Vagina (tissue), 2 donors: ENCODE results near the gene ARHGAP10. TPM values are rescaled to one million over a fixed set of nuclear protein-coding genes. Genes with fewer than 3 reads are reported as not detected.

Experiments used
- DNase-seq, 2 donors: peaks; one replicate each; pipeline ENCODE4 v3.0.0-alpha.2; 2017; ENCODE audit errors: extremely low spot score in 2 of 2
- H3K27ac ChIP-seq: fragments of 200-600 bp; sonication (generic); one replicate; pipeline ENCODE4 v1.5.1; 2019
- H3K27me3 ChIP-seq: fragments of 200-600 bp; sonication (generic); one replicate; pipeline ENCODE4 v1.5.1; 2019
- H3K36me3 ChIP-seq, 2 donors: fragments of 200-600 bp; sonication (generic); one replicate each; pipeline ENCODE4 v1.5.1; 2017 to 2019
- H3K4me1 ChIP-seq: fragments of 200-600 bp; sonication (generic); one replicate; pipeline ENCODE4 v1.5.1; 2019
- H3K4me3 ChIP-seq, 2 donors: fragments of 200-600 bp; sonication (generic); 1 replicate in 1 of 2; 2 replicates in 1 of 2; pipeline ENCODE4 v1.5.1; 2016 to 2019
- H3K9me3 ChIP-seq: fragments of 200-600 bp; sonication (generic); one replicate; pipeline ENCODE4 v1.5.1; 2019
- POLR2A ChIP-seq, 2 donors: fragments of 450-650 bp; IDR thresholded peaks; one replicate each; pipeline ENCODE4 v1.6.1; 2017; ENCODE audit warnings: antibody characterized with exemption in 2 of 2, mild to moderate bottlenecking in 2 of 2, moderate library complexity in 2 of 2
- POLR2AphosphoS5 ChIP-seq, 2 donors: sonication (generic); formaldehyde crosslinking; IDR thresholded peaks; one replicate each; pipeline ENCODE4 v1.9.0; 2017; ENCODE audit warnings: antibody characterized with exemption in 2 of 2, mild to moderate bottlenecking in 2 of 2, low read depth in 1 of 2; ENCODE audit not compliant: insufficient read depth in 1 of 2
- intact Hi-C: fragments of 100-400 bp; cut with DNase I; formaldehyde crosslinking; loops from one replicate; pipeline ENCODE4 v1.15.1; 2023
- total RNA-seq: library from RNA; depleted of rRNA; stranded (reverse); fragments of >200 nt; gene quantifications from one replicate; pipeline ENCODE4 v1.2.3, GENCODE V29; 2016
- TF ChIP-seq, protein P1 (sequence below), 3 experiments: fragments of 450-650 bp in 2 of 3; fragments of 200-600 bp in 1 of 3; sonication (generic) in 1 of 3; IDR thresholded peaks; one replicate each; pipeline ENCODE4 v1.5.1; 2017 to 2019; ENCODE audit warnings: antibody characterized with exemption in 3 of 3, mild to moderate bottlenecking in 2 of 3, moderate library complexity in 2 of 3

The ARHGAP10 gene
- total RNA-seq, 1 donor from 2014 or later, result 55.5 TPM

GRCh38 chr4:147760176-147760575 is 28.3 kb downstream of the ARHGAP10 start:
- H3K4me1 ChIP-seq, result peaks cover 13% of the 10 kb centered on the region

DNA sequence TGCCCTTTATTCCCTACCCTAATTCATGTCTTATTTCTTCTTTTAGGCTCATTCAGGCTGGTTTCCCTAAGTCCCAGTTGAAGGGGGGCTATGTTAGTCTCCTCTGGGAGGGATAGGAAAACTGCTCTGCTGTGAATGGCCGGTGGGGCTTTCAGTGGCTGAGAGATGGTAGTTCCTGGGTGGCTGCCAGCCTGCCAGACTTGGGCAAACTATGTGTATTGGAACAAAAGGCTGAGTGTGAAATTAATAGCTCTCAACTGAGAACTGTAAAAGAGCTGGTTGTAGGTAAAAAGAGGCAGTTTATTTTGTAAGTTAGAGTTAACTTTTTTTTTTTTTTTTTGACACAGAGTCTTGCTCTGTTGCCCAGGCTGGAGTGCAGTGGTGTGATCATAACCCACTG is 28.8 kb downstream of the ARHGAP10 start:
- no peak overlapping the region for H3K4me3 ChIP-seq
- no peaks in the 10 kb centered on the region for H3K9me3 ChIP-seq
- H3K36me3 ChIP-seq, result no peaks in the 10 kb centered on the region
- H3K27ac ChIP-seq, result no peak overlapping the region
- no peaks in the 10 kb centered on the region for H3K27me3 ChIP-seq
- peaks cover 8% of the 10 kb centered on the region for H3K4me1 ChIP-seq
- no peak for DNase-seq
- intact Hi-C loops, result no loop called here
- TF ChIP-seq POLR2AphosphoS5 (IDR thresholded peaks at IDR 0.05; ENCODE audit: insufficient read depth in 1 of 2, low read depth in 1 of 2), result no peak
- TF ChIP-seq, protein P1, sequence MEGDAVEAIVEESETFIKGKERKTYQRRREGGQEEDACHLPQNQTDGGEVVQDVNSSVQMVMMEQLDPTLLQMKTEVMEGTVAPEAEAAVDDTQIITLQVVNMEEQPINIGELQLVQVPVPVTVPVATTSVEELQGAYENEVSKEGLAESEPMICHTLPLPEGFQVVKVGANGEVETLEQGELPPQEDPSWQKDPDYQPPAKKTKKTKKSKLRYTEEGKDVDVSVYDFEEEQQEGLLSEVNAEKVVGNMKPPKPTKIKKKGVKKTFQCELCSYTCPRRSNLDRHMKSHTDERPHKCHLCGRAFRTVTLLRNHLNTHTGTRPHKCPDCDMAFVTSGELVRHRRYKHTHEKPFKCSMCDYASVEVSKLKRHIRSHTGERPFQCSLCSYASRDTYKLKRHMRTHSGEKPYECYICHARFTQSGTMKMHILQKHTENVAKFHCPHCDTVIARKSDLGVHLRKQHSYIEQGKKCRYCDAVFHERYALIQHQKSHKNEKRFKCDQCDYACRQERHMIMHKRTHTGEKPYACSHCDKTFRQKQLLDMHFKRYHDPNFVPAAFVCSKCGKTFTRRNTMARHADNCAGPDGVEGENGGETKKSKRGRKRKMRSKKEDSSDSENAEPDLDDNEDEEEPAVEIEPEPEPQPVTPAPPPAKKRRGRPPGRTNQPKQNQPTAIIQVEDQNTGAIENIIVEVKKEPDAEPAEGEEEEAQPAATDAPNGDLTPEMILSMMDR (IDR thresholded peaks at IDR 0.05), result no peak
- no peak for TF ChIP-seq POLR2A (IDR thresholded peaks at IDR 0.05)

More at GRCh38 chr4:147760176-147760575, 28.3 kb downstream of the ARHGAP10 start:
- Histone ChIP-seq H3K4me3 (no peak overlapping the region), H3K36me3 (no peaks in the 10 kb centered on the region), H3K27ac (no peak overlapping the region), H3K27me3 (no peaks in the 10 kb centered on the region), H3K9me3 (no peaks in the 10 kb centered on the region)
- intact Hi-C loops, result no loop called here
- DNase-seq, result no peak
- TF ChIP-seq, protein P1 (IDR thresholded peaks at IDR 0.05), result no peak
- TF ChIP-seq POLR2AphosphoS5 (IDR thresholded peaks at IDR 0.05; ENCODE audit: insufficient read depth in 1 of 2, low read depth in 1 of 2) (no peak), POLR2A (IDR thresholded peaks at IDR 0.05) (no peak)

DNA sequence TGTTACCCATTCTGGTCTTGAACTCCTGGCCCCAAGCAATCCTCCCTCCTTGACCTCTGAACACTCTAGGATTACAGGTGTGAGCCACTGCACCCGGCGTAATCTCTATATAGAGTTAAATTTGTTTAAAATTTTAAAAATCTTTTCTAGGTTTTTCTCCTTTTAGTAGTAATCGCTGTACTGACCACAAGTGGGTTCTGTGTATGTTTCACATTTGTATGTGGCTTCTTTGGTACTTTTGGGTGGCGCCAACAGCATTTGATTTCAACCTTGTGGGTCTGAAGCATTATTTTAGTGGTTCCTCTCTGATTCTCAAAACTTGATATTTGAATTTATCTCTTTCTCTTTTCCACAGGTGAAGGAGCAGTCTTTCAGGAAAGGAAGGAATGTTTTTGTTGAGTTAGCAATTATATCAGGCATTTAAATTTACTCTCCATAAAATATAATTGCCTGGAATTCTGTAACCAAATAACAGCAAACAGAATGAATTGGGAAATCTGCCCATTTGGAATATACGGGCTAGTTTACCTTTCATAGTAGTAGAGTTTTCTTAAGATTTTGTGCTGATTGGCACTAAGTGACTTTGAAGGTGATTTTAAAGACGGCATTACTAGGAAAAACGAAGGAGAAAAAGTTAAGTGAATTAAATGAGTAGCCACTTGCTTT is 29.5 kb downstream of the ARHGAP10 start:
- H3K4me1 ChIP-seq, result peaks cover 2% of the 10 kb centered on the region
- no peak for DNase-seq
- H3K4me3 ChIP-seq, result no peak overlapping the region
- no peak overlapping the region for H3K27ac ChIP-seq
- TF ChIP-seq, protein P1 (IDR thresholded peaks at IDR 0.05), result no peak
- TF ChIP-seq POLR2A (IDR thresholded peaks at IDR 0.05) (no peak), POLR2AphosphoS5 (IDR thresholded peaks at IDR 0.05; ENCODE audit: insufficient read depth in 1 of 2, low read depth in 1 of 2) (no peak)
- no peaks in the 10 kb centered on the region for H3K36me3 ChIP-seq
- H3K9me3 ChIP-seq, result no peaks in the 10 kb centered on the region
- no peaks in the 10 kb centered on the region for H3K27me3 ChIP-seq
- intact Hi-C loops, result no loop called here

DNA sequence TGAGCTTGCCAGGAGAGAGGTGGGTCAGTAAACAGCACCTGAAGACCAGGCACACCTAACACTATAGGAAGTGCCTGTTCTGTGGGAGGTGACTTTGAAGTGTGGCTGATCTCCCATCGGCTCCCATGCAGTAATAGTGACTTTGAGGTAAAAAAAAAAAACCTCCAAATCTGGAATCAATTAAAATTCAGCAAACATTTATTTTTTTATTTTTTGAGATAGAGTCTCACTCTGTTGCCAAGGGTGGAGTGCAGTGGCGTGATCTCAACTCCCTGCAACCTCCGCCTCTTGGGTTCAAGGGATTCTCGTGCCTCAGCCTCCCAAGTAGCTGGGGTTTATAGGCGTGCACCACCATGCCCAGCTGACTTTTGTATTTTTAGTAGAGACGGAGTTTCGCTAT is 32.4 kb downstream of the ARHGAP10 start:
- no peak overlapping the region for H3K27ac ChIP-seq
- no peak for TF ChIP-seq POLR2AphosphoS5 (IDR thresholded peaks at IDR 0.05; ENCODE audit: insufficient read depth in 1 of 2, low read depth in 1 of 2)
- TF ChIP-seq, protein P1 (IDR thresholded peaks at IDR 0.05), result no peak
- no peak for TF ChIP-seq POLR2A (IDR thresholded peaks at IDR 0.05)
- H3K27me3 ChIP-seq, result no peaks in the 10 kb centered on the region
- peaks cover 16% of the 10 kb centered on the region for H3K4me1 ChIP-seq
- H3K36me3 ChIP-seq, result no peaks in the 10 kb centered on the region
- intact Hi-C loops, result no loop called here
- no peak for DNase-seq
- no peak overlapping the region for H3K4me3 ChIP-seq
- no peaks in the 10 kb centered on the region for H3K9me3 ChIP-seq

DNA sequence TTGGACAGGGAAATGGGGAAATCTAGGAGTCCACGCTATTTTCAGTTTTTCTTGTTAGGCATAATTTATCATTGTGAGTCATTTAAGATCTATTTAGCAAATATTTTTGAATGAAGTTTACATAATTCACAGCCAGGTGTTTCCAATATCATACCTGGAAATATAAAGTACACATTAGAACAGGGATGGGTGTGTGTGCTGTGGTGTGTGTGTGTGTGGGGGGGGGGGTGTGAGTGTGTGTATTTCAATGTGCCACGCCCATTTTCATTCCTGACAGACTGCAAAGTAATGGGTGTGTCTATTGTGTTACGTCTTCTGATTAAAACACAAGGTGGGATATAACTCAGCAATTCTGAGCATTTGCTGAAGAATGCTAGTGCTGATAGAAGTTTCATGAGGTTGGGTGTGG is 33.2 kb downstream of the ARHGAP10 start:
- no peak overlapping the region for H3K4me3 ChIP-seq
- no peaks in the 10 kb centered on the region for H3K36me3 ChIP-seq
- no peak overlapping the region for H3K27ac ChIP-seq
- TF ChIP-seq POLR2AphosphoS5 (IDR thresholded peaks at IDR 0.05; ENCODE audit: insufficient read depth in 1 of 2, low read depth in 1 of 2) (no peak), POLR2A (IDR thresholded peaks at IDR 0.05) (no peak)
- TF ChIP-seq, protein P1 (IDR thresholded peaks at IDR 0.05), result no peak
- DNase-seq, result no peak
- peaks cover 16% of the 10 kb centered on the region for H3K4me1 ChIP-seq
- no peaks in the 10 kb centered on the region for H3K27me3 ChIP-seq
- intact Hi-C loops, result no loop called here
- H3K9me3 ChIP-seq, result no peaks in the 10 kb centered on the region
